ENCODE results near the gene CLDN9.

- TF ChIP-seq CTCF (IDR thresholded peaks at IDR 0.05 in 8 of 11, conservative IDR thresholded peaks at IDR 0.05 in 3 of 11) (no peak), POLR2AphosphoS5 (IDR thresholded peaks at IDR 0.05) (no peak)
Measured at GRCh38 chr16:2977440-2977839, 35.3 kb upstream of the CLDN9 start.

Data from spleen (tissue), 7 donors.